ENCODE results near the gene AP5Z1.

GRCh38 chr7:4788627-4789189 lies 13.3 kb downstream of the AP5Z1 start:
- TF ChIP-seq POLR2AphosphoS5 (IDR thresholded peaks at IDR 0.05; ENCODE audit: borderline replicate concordance, low read depth, low read length) = no peak
- no peak for TF ChIP-seq EZH2 (IDR thresholded peaks at IDR 0.05)

Data from SK-N-MC (cell line).